ENCODE results near the gene GRIN2A. TPM values are rescaled to one million over a fixed set of nuclear protein-coding genes. Genes with fewer than 3 reads are reported as not detected.

The GRIN2A gene
- total and polyA plus RNA-seq, 2 experiments from 2014 or later, result 0.05 to 1.6 TPM

DNA sequence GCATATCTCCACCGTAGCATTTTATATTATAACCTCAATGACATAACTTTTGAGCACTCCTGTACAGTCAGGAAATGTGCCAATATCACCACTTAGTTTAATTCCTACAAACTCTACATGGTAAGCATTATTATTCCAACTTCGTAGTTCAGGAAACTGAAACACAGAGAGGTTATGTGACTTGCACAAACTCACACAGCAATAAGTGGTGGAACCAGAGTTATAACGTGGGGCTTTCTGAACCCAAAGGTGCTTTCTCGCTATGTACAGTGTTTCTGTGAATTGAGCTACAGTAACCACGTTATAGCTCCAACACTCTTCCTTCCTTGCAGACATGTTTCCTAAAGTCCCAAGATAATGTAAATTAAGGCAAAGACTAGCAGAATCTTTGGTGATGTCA, 330.2 kb downstream of the GRIN2A start:
- DNase-seq (ENCODE audit: low spot score), result no peak
- Histone ChIP-seq H3K4me3 (no peak overlapping the region), H3K4me2 (no peak overlapping the region), H3K36me3 (replicated peaks; ENCODE audit: insufficient read depth, low read depth) (no peaks in the 10 kb centered on the region), H2AFZ (no peak overlapping the region), H3K4me1 (ENCODE audit: insufficient read depth) (no peaks in the 10 kb centered on the region), H3K9me2 (replicated peaks; ENCODE audit: insufficient read depth) (no peaks in the 10 kb centered on the region), H3K9me3 (ENCODE audit: low read depth) (no peaks in the 10 kb centered on the region), H3K79me2 (no peaks in the 10 kb centered on the region), H3K27ac (no peak overlapping the region), H3K27me3 (no peaks in the 10 kb centered on the region), H4K20me1 (ENCODE audit: insufficient read depth, poor library complexity, severe bottlenecking) (no peaks in the 10 kb centered on the region)
- TF ChIP-seq, protein P1, sequence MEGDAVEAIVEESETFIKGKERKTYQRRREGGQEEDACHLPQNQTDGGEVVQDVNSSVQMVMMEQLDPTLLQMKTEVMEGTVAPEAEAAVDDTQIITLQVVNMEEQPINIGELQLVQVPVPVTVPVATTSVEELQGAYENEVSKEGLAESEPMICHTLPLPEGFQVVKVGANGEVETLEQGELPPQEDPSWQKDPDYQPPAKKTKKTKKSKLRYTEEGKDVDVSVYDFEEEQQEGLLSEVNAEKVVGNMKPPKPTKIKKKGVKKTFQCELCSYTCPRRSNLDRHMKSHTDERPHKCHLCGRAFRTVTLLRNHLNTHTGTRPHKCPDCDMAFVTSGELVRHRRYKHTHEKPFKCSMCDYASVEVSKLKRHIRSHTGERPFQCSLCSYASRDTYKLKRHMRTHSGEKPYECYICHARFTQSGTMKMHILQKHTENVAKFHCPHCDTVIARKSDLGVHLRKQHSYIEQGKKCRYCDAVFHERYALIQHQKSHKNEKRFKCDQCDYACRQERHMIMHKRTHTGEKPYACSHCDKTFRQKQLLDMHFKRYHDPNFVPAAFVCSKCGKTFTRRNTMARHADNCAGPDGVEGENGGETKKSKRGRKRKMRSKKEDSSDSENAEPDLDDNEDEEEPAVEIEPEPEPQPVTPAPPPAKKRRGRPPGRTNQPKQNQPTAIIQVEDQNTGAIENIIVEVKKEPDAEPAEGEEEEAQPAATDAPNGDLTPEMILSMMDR (IDR thresholded peaks at IDR 0.05; ENCODE audit: poor library complexity), result no peak
- no peak for TF ChIP-seq EZH2phosphoT487 (IDR thresholded peaks at IDR 0.05; ENCODE audit: low read depth, severe bottlenecking, unreplicated experiment)
- TF ChIP-seq EZH2 (IDR thresholded peaks at IDR 0.05; ENCODE audit: borderline replicate concordance), result no peak
- WGBS (ENCODE audit: low lambda C conversion rate, missing lambda C conversion rate), result 91% methylated on average over 5 of the region's 5 CpGs

DNA sequence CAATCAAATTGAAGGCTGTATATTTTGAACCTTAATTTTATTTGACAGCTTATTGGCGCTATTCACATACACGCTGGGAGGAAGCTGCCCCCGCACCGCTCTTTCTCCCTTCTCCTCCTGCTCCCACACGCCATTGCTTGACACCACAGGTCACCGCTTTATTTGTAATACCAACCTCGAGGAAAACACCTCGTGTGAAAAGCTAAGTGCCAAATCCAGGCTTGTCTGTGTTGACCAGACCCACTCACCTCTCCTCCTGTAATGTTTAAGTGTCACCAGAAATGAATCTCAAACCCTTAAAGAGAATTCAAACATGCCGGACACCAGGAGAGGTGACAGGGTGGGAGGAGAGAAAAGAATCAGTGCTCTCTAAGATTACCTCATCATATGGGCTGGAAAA, 331.4 kb downstream of the GRIN2A start:
- Histone ChIP-seq H3K27me3 (no peaks in the 10 kb centered on the region), H3K4me1 (ENCODE audit: insufficient read depth) (no peaks in the 10 kb centered on the region), H3K36me3 (replicated peaks; ENCODE audit: insufficient read depth, low read depth) (no peaks in the 10 kb centered on the region), H3K79me2 (no peaks in the 10 kb centered on the region), H3K9me2 (replicated peaks; ENCODE audit: insufficient read depth) (no peaks in the 10 kb centered on the region), H2AFZ (no peak overlapping the region), H4K20me1 (ENCODE audit: insufficient read depth, poor library complexity, severe bottlenecking) (no peaks in the 10 kb centered on the region), H3K4me3 (no peak overlapping the region), H3K9me3 (ENCODE audit: low read depth) (no peaks in the 10 kb centered on the region), H3K27ac (no peak overlapping the region), H3K4me2 (no peak overlapping the region)
- TF ChIP-seq EZH2phosphoT487 (IDR thresholded peaks at IDR 0.05; ENCODE audit: low read depth, severe bottlenecking, unreplicated experiment), result no peak
- no peak for DNase-seq (ENCODE audit: low spot score)
- 77% methylated on average over 9 of the region's 9 CpGs for WGBS (ENCODE audit: low lambda C conversion rate, missing lambda C conversion rate)

DNA sequence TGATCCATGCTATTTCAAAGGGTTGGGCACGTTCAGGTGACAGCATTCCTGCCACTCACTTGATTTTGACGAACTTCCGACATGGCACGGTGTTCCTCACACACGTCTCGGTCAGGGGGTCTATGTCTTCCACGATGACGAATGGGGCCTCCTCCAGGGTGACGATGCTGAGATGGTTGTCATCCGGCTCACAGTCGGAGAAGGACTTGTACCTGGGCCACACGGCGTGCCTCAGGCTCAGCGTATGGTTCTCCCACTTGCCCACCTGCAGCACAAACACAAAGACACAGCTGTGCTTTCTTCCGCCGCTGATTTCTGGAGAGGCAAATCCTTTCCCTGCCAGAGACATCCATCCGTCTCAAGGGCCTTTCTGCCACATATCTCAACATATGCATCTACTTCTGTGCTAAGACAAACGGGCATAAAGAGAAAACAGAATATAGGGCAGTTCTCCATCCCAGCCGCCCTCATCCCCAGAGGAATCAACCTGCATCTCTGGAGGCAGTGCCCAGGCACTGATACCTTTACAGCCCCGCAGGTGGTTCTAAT, 332.5 kb downstream of the GRIN2A start:
- H2AFZ ChIP-seq, result no peak overlapping the region
- no peak overlapping the region for H3K4me3 ChIP-seq
- H3K9me2 ChIP-seq (replicated peaks; ENCODE audit: insufficient read depth), result no peaks in the 10 kb centered on the region
- no peaks in the 10 kb centered on the region for H3K36me3 ChIP-seq (replicated peaks; ENCODE audit: insufficient read depth, low read depth)
- no peak for TF ChIP-seq EZH2 (IDR thresholded peaks at IDR 0.05; ENCODE audit: borderline replicate concordance)
- TF ChIP-seq, protein P1 (IDR thresholded peaks at IDR 0.05; ENCODE audit: poor library complexity), result no peak
- TF ChIP-seq EZH2phosphoT487 (IDR thresholded peaks at IDR 0.05; ENCODE audit: low read depth, severe bottlenecking, unreplicated experiment), result no peak
- DNase-seq (ENCODE audit: low spot score), result no peak
- no peaks in the 10 kb centered on the region for H3K79me2 ChIP-seq
- no peak overlapping the region for H3K4me2 ChIP-seq
- no peaks in the 10 kb centered on the region for H3K9me3 ChIP-seq (ENCODE audit: low read depth)
- 92% methylated on average over 20 of the region's 20 CpGs for WGBS (ENCODE audit: low lambda C conversion rate, missing lambda C conversion rate)
- H3K27me3 ChIP-seq, result no peaks in the 10 kb centered on the region
- H3K4me1 ChIP-seq (ENCODE audit: insufficient read depth), result no peaks in the 10 kb centered on the region
- H3K27ac ChIP-seq, result no peak overlapping the region
- no peaks in the 10 kb centered on the region for H4K20me1 ChIP-seq (ENCODE audit: insufficient read depth, poor library complexity, severe bottlenecking)

DNA sequence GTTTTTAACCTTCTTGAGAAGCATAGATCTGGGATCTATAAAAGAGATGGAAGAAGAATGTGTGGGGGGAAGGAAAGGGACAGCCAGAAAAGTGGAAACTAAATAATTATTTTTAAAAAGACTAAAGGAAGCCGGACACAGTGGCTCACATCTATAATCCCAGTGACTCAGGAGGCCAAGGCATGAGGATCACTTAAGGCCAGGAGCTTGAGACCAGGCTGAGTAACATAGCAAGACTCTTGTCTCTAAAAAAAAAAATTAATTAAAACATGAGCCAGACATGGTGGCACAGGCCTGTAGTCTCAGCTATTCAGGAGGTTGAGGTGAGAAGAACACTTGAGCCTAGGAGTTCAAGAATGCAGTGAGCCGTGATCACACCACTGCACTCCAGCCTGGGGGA, 335.1 kb downstream of the GRIN2A start:
- no peak overlapping the region for H2AFZ ChIP-seq
- WGBS (ENCODE audit: low lambda C conversion rate, missing lambda C conversion rate), result 89% methylated on average over 2 of the region's 2 CpGs

More for the DNA sequence above, 335.1 kb downstream of the GRIN2A start:
- Histone ChIP-seq H4K20me1 (ENCODE audit: insufficient read depth, poor library complexity, severe bottlenecking) (no peaks in the 10 kb centered on the region), H3K9me2 (replicated peaks; ENCODE audit: insufficient read depth) (no peaks in the 10 kb centered on the region), H3K36me3 (replicated peaks; ENCODE audit: insufficient read depth, low read depth) (no peaks in the 10 kb centered on the region), H3K9me3 (ENCODE audit: low read depth) (no peaks in the 10 kb centered on the region), H3K4me2 (no peak overlapping the region), H3K27ac (peak overlapping the region; percentile 35), H3K4me1 (ENCODE audit: insufficient read depth) (no peaks in the 10 kb centered on the region), H3K79me2 (no peaks in the 10 kb centered on the region), H3K27me3 (no peaks in the 10 kb centered on the region), H3K4me3 (no peak overlapping the region)
- DNase-seq (ENCODE audit: low spot score), result no peak
- TF ChIP-seq EZH2phosphoT487 (IDR thresholded peaks at IDR 0.05; ENCODE audit: low read depth, severe bottlenecking, unreplicated experiment), result no peak
- TF ChIP-seq, protein P1 (IDR thresholded peaks at IDR 0.05; ENCODE audit: poor library complexity), result no peak
- no peak for TF ChIP-seq EZH2 (IDR thresholded peaks at IDR 0.05; ENCODE audit: borderline replicate concordance)

Data from hepatocyte (in vitro differentiated cells).